Effector memory CD4-positive, alpha-beta T cell (primary cell): ENCODE data around the gene PLEKHG3.
A peak's percentile ranks its signal among the peaks of the same experiment; 100 is the strongest.
"Not testable (repeated sequence)": the region's sequence is repeated elsewhere in the genome, so short reads cannot be mapped to it uniquely, and the experiment has no call there.

Experiments used
- DNase-seq, 3 donors: peaks; one replicate each; pipeline ENCODE4 v3.0.0-alpha.2; 2020
- H3K27ac ChIP-seq: 2 replicates; pipeline ENCODE4 v1.7.0; 2013; ENCODE audit warnings: mild to moderate bottlenecking, low read length, moderate library complexity; ENCODE audit not compliant: insufficient read depth, poor library complexity, severe bottlenecking
- H3K27me3 ChIP-seq: replicated peaks from 2 replicates; pipeline ENCODE4 v1.7.0; 2013; ENCODE audit warnings: mild to moderate bottlenecking, low read length; ENCODE audit not compliant: insufficient read depth, control insufficient read depth, poor library complexity, severe bottlenecking
- H3K36me3 ChIP-seq: 2 replicates; pipeline ENCODE4 v1.7.0; 2013; ENCODE audit warnings: mild to moderate bottlenecking, low read length, moderate library complexity; ENCODE audit not compliant: control insufficient read depth, insufficient read depth
- H3K4me1 ChIP-seq: 2 replicates; pipeline ENCODE4 v1.7.0; 2013; ENCODE audit warnings: low read length, mild to moderate bottlenecking; ENCODE audit not compliant: control insufficient read depth, insufficient read depth, poor library complexity, severe bottlenecking
- H3K4me3 ChIP-seq: 2 replicates; pipeline ENCODE4 v1.7.0; 2013; ENCODE audit warnings: low read length, low read depth, mild to moderate bottlenecking; ENCODE audit not compliant: insufficient read depth, poor library complexity, severe bottlenecking
- H3K9me3 ChIP-seq: 2 replicates; pipeline ENCODE4 v1.7.0; 2013; ENCODE audit warnings: mild to moderate bottlenecking, low read length, moderate library complexity; ENCODE audit not compliant: control insufficient read depth
- total RNA-seq, 3 donors: gene quantifications; one replicate each; lab custom pipeline; 2026; lab: John Stamatoyannopoulos, UW

Gene PLEKHG3
- 126 to 194 (median 164) reads per million in 3 donors for total RNA-seq

- Histone ChIP-seq H3K27me3 (no peaks in the 10 kb centered on the region), H3K9me3 (no peaks in the 10 kb centered on the region), H3K36me3 (no peaks in the 10 kb centered on the region), H3K4me3 (peak within 1 kb of the TSS; percentile 79), H3K27ac (peak within 1 kb of the TSS; percentile 90), H3K4me1 (peaks cover 57% of the 10 kb centered on the region)
- DNase-seq, result peak in 2 of 3 donors; percentile 36 to 37
These were observed at the start of gene PLEKHG3 for GRCh38 chr14:64704143-64704742. Gene PLEKHG3 (plus strand): TSS chr14:64704424. CDS start chr14:64727632, 23,208 bp downstream.

- no peak overlapping the region for H3K27ac ChIP-seq
- no peak for DNase-seq
These were observed 49.3 kb upstream of the PLEKHG3 start for GRCh38 chr14:64654901-64655300.

GRCh38 chr14:64656986-64657385 is 47.2 kb upstream of the PLEKHG3 start:
- Histone ChIP-seq H3K27ac (no peak overlapping the region), H3K27me3 (no peaks in the 10 kb centered on the region)
- no peak for DNase-seq

More at GRCh38 chr14:64654901-64655300, 49.3 kb upstream of the PLEKHG3 start:
- Histone ChIP-seq H3K27me3 (no peaks in the 10 kb centered on the region), H3K9me3 (no peaks in the 10 kb centered on the region), H3K36me3 (no peaks in the 10 kb centered on the region), H3K4me3 (no peak overlapping the region), H3K4me1 (no peaks in the 10 kb centered on the region)

GRCh38 chr14:64658201-64658600 is 46.0 kb upstream of the PLEKHG3 start:
- no peak for DNase-seq

More at GRCh38 chr14:64656986-64657385, 47.2 kb upstream of the PLEKHG3 start:
- Histone ChIP-seq H3K36me3 (no peaks in the 10 kb centered on the region), H3K4me1 (no peaks in the 10 kb centered on the region), H3K9me3 (no peaks in the 10 kb centered on the region), H3K4me3 (no peak overlapping the region)

GRCh38 chr14:64658700-64659264 is 45.4 kb upstream of the PLEKHG3 start:
- not testable (repeated sequence) for H3K4me1 ChIP-seq, DNase-seq, H3K27me3 ChIP-seq, H3K9me3 ChIP-seq, H3K27ac ChIP-seq, H3K36me3 ChIP-seq
- peak overlapping the region; percentile 35 for H3K4me3 ChIP-seq

More at GRCh38 chr14:64658201-64658600, 46.0 kb upstream of the PLEKHG3 start:
- no peaks in the 10 kb centered on the region for H3K27me3 ChIP-seq
- no peak overlapping the region for H3K27ac ChIP-seq
- H3K4me1 ChIP-seq, result no peaks in the 10 kb centered on the region
- H3K36me3 ChIP-seq, result no peaks in the 10 kb centered on the region
- H3K4me3 ChIP-seq, result no peak overlapping the region
- H3K9me3 ChIP-seq, result no peaks in the 10 kb centered on the region

- no peak for DNase-seq
- no peak overlapping the region for H3K27ac ChIP-seq
- no peaks in the 10 kb centered on the region for H3K36me3 ChIP-seq
- H3K4me3 ChIP-seq, result no peak overlapping the region
- H3K9me3 ChIP-seq, result no peaks in the 10 kb centered on the region
- no peaks in the 10 kb centered on the region for H3K27me3 ChIP-seq
- no peaks in the 10 kb centered on the region for H3K4me1 ChIP-seq
These were observed 44.9 kb upstream of the PLEKHG3 start for GRCh38 chr14:64659366-64659765.

- Histone ChIP-seq H3K27ac (no peak overlapping the region), H3K27me3 (no peaks in the 10 kb centered on the region)
- no peak for DNase-seq
These were observed 41.0 kb upstream of the PLEKHG3 start for GRCh38 chr14:64663174-64663573.

GRCh38 chr14:64671591-64671990 is 32.6 kb upstream of the PLEKHG3 start:
- no peak for DNase-seq
- Histone ChIP-seq H3K27me3 (no peaks in the 10 kb centered on the region), H3K4me1 (peaks cover 19% of the 10 kb centered on the region), H3K36me3 (no peaks in the 10 kb centered on the region), H3K9me3 (no peaks in the 10 kb centered on the region), H3K4me3 (no peak overlapping the region), H3K27ac (peak overlapping the region; percentile 34)

More at GRCh38 chr14:64663174-64663573, 41.0 kb upstream of the PLEKHG3 start:
- Histone ChIP-seq H3K4me1 (no peaks in the 10 kb centered on the region), H3K4me3 (no peak overlapping the region), H3K36me3 (no peaks in the 10 kb centered on the region), H3K9me3 (no peaks in the 10 kb centered on the region)

- H3K4me1 ChIP-seq, result peaks cover 19% of the 10 kb centered on the region
- no peaks in the 10 kb centered on the region for H3K27me3 ChIP-seq
- DNase-seq, result no peak
- H3K27ac ChIP-seq, result peak overlapping the region; percentile 42
- no peaks in the 10 kb centered on the region for H3K9me3 ChIP-seq
- no peaks in the 10 kb centered on the region for H3K36me3 ChIP-seq
- no peak overlapping the region for H3K4me3 ChIP-seq
These were observed 30.9 kb upstream of the PLEKHG3 start for GRCh38 chr14:64673316-64673715.

GRCh38 chr14:64673748-64674147 is 30.5 kb upstream of the PLEKHG3 start:
- no peaks in the 10 kb centered on the region for H3K36me3 ChIP-seq
- no peaks in the 10 kb centered on the region for H3K27me3 ChIP-seq
- no peak overlapping the region for H3K4me3 ChIP-seq
- H3K9me3 ChIP-seq, result no peaks in the 10 kb centered on the region
- DNase-seq, result peak; percentile 38 to 63 (median 50)
- peak overlapping the region; percentile 42 for H3K27ac ChIP-seq
- peaks cover 19% of the 10 kb centered on the region for H3K4me1 ChIP-seq
